Fibroblast of the conjunctiva (primary cell): ENCODE results near the gene ZNF564.
"Not testable (repeated sequence)": the region's sequence is repeated elsewhere in the genome, so short reads cannot be mapped to it uniquely, and the experiment has no call there.

Experiments
- DNase-seq: peaks from one replicate; pipeline ENCODE4 v3.0.0-alpha.2; 2010; ENCODE audit warnings: low read depth

The ZNF564 gene

GRCh38 chr19:12496480-12496879, 54.8 kb downstream of the ZNF564 start:
- no peak for DNase-seq

GRCh38 chr19:12495002-12495802, 56.1 kb downstream of the ZNF564 start:
- DNase-seq, result peak; percentile 33

- no peak for DNase-seq
Observed at GRCh38 chr19:12494260-12494860, 56.9 kb downstream of the ZNF564 start.

GRCh38 chr19:12486265-12486783, 65.0 kb downstream of the ZNF564 start:
- not testable (repeated sequence) for DNase-seq

GRCh38 chr19:12485571-12485970, 65.7 kb downstream of the ZNF564 start:
- DNase-seq, result no peak

GRCh38 chr19:12485052-12485416, 66.2 kb downstream of the ZNF564 start:
- DNase-seq, result no peak

GRCh38 chr19:12484371-12485051, 66.8 kb downstream of the ZNF564 start, which contains the start of gene ZNF709:
Gene ZNF709, minus strand, starts transcription at chr19:12484816. Its CDS starts 159 bp downstream, at chr19:12484657.
- DNase-seq, result peak; percentile 59

GRCh38 chr19:12484011-12484370, 67.3 kb downstream of the ZNF564 start:
- no peak for DNase-seq

- DNase-seq, result no peak
Observed at GRCh38 chr19:12482509-12482886, 68.8 kb downstream of the ZNF564 start.

GRCh38 chr19:12481781-12482508, 69.3 kb downstream of the ZNF564 start:
- no peak for DNase-seq

- DNase-seq, result no peak
Observed at GRCh38 chr19:12478234-12478941, 72.9 kb downstream of the ZNF564 start.
